GM19468 (cell line): ENCODE measurements around the gene FILIP1L.
A peak's percentile ranks its signal among the peaks of the same experiment; 100 is the strongest.
"Not testable (repeated sequence)": the region's sequence is repeated elsewhere in the genome, so short reads cannot be mapped to it uniquely, and the experiment has no call there.

Experiments used
- ATAC-seq: cut with Tn5 transposase; IDR thresholded peaks from one replicate; pipeline ENCODE4 v1.9.1; 2021; ENCODE audit warnings: mild to moderate bottlenecking, moderate library complexity, moderate number of reproducible peaks; ENCODE audit not compliant: unreplicated experiment; ENCODE audit errors: extremely low read depth

FILIP1L gene

DNA sequence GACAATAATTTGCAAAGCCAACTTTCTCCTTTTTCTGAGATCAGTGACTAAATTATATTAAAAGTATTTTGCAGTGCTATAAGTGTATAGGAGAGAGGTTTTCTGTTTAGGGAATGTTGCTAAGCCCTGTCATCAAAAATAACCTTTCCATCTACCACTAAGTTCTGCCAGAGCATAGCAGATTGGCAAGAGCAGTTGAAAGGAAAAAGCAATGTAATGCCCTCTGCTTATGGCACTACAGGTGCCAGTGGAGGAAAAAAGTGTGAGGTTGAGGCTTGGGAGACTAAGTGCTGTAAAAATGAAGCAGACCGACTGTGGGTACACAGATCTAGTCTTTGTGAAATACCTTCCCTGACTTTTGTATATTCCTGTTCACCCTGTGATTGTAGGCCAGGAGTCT, 11.5 kb downstream of the FILIP1L start:
- ATAC-seq: no peak

DNA sequence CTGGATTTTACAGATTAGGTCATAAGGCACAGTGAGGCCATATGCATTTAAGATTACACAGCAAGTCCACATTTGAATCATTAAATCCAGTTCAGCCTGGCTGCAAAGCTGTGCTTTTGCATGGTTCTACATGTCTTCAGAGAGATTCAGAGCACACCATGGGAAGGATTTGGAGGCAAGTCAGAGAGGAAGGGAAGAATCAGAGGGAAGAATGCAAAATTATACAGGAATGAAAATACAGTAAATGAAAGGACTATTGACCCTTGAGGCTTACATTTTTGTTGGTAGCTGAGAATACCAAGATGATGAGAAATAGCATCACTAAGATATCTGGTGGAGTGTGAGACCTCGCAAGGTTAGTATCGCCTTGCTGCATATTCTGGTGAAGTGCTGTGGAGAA, 13.9 kb downstream of the FILIP1L start:
- no peak for ATAC-seq

DNA sequence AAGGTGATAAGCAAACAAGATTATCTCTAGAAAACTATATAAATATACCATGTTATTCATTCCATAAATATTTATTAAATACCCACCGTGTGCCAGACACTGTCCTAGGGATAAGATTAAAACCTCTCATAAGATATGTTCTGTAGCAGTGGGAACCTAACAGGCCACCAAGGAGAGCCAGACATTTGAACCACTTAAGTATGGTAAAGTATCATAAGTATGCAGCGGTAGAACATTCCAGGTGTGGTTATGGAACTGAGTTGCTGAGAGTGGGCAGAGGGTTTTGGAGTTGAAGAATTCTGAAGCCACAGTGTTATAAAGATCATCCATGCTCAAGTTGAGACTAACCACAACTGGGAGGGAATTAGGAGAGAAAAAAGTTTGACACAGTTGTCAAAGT, 14.7 kb downstream of the FILIP1L start:
- ATAC-seq: no peak

DNA sequence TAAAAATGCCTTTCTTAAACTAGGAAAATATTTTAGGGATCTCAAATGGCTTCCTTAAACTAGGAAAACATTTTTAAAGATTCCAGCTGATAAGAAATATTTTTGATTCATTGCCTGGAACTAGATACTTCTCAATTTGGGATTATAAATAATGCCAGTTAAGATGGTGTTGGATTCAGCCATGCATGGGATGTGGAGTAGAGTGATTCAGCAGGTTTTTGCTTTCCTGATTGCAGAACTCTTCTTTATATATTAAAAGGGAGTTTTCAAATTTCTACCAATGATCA, 15.6 kb downstream of the FILIP1L start:
- ATAC-seq: no peak

DNA sequence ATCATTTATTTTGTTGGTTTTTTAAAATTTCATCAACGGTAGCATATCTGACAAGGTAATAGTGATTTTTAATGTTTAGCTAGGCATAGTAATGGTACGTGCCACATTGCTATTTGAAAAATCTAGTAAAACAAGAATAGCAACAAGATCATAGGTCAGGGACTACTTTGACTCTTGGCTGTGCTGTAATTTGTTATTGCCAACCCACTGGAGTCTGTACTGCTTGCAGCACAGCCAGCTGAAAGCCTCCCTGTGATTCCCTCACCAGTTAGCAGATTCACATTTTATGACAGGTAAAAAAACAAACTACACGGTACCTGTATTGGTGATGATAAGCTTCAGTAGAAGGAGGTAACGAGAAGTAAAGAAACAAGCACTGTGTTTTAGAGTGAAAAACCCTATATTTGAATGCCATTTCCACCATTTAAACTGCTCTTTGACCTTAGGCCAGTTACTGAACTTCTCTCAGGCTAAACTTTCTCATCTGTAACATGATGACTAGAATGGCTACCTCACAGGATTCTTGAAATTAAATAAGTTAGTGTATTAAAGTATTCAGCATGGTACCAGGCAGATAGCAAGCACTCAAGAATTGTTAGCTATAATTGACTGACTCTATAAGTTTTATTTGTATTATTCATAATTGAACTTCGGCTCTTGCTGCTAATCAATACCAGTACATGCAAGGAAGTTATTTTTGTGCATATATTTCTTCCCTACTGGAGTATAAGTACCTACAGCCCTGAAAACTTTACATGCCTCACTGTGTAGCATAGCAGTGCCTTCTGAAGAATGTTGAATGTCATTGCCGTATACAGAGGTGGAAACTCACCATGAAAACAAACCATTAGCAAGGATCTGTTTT, 16.1 kb downstream of the FILIP1L start:
- ATAC-seq: no peak

DNA sequence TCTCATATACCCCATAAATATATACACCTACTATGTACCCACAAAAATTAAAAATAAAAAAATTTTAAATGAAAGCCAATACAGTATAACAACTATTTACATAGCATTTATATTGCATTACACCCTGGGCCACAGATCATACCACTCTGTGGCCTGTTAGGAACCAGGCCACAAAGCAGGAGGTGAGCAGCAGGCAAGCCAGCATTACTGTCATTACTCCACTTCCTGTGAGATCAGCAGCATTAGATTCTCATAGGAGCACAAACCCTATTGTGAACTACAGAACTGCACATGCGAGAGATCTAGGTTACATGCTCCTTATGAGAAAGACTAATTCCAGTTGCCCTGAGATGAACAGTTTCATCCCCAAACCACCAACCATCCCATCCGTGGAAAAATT, 17.4 kb downstream of the FILIP1L start:
- no peak for ATAC-seq

DNA sequence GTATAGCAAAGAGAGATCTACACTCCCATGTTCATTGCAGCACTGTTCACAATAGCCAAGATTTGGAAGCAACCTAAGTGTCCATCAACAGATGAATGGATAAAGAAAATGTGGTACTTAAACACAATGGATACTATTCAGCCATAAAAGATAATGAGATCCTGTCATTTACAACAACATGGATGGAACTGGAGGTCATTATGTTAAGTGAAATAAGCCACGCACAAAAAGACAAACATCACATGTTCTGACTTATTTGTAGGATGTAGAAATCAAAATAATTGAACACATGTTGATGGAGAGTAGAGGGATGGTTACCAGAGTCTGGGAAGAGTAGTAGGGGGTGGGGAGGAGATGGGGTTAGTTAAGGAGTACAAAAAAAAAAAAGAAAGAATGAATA, 18.0 kb downstream of the FILIP1L start:
- ATAC-seq: not testable (repeated sequence)

DNA sequence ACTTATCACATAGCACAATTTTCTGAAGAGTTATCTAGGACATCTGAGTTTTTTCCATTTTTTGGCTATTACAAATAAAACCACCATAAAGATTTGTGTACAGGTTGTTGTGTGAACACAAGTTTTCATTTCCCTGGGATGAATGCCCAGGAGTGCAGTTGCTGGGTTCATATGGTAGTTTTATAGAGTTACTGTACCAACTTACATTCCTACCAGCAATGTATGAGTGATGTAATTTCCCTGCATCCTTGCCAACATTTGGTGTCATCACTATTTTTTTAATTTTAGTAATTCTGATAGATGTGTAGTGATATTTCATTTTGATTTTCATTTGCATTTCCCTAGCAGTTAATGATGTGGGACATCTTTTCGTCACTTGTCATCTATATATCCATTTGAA, 20.5 kb downstream of the FILIP1L start:
- no peak for ATAC-seq

DNA sequence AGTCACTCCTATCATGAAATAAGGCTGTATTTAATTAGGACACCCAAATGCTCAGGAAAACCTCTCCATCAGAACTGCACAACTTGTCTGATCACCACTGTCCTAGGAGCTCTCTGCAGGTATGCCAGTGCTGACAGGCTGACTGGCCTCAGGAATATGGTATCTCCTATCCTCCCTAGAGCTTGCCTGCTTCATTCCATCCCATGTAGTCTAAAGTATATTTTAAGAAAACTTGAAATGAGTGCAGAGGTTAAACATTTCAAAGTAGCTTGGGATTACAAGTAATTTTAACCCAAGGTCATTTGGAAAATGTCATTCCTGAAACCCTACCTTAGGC, 23.7 kb downstream of the FILIP1L start:
- ATAC-seq: no peak

DNA sequence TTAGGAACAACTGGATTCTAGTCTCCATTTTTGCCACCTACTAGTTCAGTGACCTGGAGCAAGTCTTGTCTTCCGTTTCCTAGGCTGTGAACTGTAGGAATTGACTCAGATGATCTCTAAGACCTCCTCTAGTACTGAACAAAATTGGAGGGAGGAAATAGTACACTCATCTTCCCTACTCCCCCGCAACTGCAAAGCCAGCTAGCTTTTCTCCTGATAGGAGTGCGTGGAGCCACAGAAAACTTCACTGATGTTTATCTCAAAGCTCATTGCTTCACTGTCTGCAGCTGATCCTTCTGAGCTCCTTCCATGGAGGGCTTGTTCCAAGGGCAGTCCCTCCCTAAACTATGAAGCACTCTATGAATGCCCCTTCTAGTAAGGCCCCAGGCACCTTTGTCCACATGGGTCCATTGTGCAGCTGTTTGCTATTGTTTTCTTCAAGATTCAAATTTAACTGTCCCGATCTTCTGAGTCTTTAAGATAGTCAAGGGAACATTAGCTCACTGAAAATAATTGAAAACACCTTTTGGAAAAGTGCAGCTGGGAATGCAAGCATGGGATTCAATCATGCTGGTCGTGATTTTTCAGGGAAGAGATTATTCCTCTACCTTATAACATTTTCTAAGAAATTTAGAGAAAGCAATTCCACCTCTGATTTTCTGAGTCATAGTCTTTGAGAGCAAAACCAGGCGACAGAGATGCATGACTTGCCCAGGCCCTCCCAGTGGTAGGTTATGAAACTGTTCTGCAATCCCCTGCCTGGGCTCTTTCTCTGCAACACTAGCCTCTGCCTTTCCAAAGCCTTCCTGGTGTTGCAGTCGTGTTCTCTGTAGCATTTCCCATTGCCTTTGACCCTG, 24.3 kb downstream of the FILIP1L start:
- no peak for ATAC-seq

DNA sequence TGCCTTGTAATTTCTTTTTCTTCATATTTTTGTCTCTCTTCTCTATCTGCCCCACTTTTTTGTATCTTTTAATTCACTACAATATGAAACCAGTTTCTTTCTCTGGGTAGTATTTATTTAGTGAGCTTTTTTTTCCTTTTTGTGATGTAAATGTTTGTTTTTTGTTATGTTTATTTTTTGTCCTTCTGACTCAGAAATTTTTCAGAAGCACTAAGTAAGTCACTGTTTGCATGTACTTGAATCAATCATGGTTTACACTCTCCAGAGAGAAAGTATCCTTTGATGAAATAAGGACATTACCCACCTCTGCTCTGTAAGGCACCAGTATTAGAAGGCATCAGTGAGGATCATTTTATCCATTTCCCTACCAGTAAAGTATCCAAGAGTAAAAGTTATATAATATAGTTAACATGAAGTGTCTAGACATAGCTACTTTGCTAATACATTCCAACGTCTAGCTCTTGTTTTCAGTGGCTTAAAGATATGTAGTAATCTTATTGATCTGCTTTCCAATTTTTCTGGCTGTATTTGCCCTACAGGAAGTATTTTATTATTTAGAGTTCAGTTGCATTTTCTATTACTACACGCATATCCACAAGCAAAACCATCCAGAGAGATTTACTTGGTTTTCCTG, 25.4 kb downstream of the FILIP1L start:
- ATAC-seq: no peak

DNA sequence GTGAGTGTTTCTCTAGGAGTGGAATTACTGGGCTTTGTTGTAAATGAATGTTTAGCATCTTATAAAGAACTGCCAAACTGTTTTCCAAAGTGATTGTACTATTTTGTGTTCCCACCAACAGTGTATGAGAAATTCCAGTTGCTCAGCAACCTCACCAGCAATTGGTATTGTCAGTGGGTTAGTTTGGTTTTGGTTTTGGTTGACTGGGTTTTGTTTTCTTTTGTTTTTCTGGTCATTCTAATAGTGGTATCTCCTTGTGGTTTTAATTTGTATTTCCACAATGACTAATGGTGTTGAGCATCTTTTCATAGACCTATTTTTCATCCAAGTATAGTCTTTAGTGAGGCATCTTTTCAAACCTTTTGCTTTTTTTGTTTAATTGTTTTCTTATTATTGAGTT, 27.1 kb downstream of the FILIP1L start:
- ATAC-seq: peak; percentile 86

DNA sequence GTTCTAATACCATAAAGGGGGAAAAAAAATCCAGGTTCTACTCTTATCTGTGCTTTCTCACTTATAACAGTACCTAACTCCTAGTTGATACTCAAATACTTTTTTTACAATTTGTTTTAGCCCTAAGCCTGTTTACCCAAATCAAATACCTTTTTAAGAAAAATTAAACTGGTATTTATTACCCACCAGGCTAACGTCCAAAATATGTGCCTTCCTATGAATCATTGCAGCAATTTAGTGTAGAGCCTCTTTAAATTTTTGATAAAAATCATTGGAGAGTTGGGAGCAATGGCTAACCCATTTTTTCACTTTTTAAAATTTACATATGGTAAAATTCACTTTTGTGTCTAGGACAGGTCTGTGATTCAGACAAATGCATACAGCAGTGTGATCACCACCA, 27.9 kb downstream of the FILIP1L start:
- ATAC-seq: no peak

DNA sequence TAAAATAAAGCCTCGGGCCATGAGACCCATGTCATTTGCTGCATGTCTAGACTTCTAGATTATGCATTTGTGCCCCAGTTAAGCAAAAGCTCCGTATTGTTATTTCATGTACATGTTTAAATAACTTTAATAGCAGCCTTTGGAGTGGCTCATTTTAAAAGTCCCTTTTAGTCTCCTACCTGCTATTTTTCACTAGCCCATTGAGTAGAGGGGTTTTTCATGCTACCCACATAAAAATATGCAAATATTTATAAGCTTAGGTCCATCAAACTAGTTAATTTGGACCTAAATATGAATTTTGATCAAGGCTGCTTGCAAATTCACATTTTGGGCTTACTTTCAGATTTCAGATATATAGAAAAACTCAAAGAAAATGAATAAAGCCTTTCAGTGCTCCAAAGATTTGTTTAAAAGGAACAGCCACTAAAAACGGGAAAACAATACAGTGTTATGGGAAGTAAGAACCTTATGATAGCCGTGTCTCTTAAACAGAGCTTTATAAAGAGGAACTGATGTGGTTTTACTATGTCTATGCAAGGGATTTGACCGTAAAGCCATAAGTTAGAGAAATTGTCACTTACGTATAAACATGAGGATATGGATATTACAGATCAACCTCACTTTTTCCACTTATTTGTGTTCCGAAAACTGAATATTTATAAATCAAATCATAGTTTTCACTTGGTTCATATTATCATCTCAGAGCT, 30.0 kb downstream of the FILIP1L start:
- ATAC-seq: no peak

DNA sequence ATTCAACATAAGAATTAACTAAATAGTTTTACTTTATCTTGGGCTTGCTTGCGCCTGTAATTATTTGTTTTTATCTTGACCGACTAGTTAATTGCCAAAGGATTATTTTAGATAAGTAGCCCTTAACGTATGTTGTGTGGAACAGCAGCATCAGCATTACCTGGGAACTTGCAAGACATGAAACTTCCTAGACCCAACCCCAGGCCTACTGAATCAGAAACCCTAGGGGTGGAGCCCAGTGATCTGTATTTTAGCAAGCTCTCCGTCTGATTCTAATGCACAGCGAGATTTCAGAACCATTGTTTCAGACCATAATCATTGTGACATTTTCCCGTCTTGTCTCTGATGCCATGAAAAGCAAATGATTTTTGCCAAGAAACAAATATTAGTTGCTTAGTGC, 31.1 kb downstream of the FILIP1L start:
- no peak for ATAC-seq

DNA sequence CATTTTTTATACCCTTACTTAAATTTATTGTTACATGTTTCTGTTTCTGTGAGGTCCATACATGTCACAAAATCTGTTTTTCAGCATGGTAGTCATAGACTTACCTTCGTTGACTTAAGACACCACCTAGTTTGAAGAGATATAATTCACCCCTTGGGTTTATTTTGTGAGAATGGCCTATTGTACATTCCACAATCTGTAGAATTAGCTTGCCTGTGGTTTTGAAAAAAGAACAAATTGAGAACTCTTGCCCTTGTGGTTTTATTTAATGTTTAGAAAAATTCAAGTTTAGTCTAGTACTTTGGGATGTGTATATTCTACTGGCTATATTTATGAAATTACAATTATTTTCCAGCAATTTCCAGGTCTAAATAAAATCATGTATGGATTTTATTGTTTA, 31.6 kb downstream of the FILIP1L start:
- no peak for ATAC-seq

DNA sequence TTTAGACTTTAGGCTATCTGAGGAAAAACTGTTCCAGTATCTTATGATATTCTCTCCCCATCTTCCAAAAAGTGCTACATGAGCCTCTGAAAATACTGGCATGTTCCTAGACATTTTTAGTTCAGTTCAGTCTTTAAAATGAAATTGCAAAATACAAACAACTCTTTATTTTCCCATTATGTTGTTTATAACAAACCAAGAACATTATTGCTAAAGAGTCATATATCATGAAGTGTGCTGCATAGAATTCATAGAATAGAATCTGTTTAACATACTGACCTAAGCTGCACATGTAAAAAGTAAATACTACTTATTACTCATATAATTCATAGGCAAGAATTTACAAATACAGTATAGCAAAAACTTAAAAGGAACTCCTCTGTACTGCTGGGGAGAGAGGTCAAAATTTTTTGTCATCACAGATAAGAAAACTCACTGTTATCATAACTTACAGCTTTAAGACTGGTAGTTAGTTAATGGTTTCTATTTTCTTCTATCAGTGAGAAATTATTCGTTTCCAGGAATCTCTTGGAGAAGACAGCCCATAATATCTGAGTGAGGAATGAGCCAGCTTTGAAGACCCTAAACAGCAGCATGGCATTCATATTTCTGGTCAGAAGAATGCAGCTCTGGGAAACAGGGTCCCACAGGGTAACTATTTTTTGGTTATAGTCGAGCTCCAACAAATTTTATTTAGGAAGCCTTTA, 32.2 kb downstream of the FILIP1L start:
- no peak for ATAC-seq

DNA sequence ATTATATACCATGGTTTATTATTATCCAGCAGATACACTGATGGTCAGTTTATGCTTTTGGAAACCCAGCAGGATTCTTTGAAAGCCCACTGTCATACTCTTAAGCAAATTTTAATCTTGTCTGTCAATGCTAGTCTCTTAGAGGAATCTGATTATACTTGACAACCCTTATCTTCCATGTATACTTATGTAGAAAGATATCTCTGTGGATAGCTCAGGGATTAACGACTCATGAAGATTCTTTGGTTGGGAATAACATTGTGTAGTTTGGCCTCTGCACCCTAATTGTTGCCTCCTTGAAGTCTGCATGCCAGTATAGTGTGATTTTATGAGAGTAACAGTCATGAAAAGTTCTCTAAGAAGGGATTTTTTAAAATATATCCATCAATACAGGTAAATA, 33.0 kb downstream of the FILIP1L start:
- ATAC-seq: no peak

DNA sequence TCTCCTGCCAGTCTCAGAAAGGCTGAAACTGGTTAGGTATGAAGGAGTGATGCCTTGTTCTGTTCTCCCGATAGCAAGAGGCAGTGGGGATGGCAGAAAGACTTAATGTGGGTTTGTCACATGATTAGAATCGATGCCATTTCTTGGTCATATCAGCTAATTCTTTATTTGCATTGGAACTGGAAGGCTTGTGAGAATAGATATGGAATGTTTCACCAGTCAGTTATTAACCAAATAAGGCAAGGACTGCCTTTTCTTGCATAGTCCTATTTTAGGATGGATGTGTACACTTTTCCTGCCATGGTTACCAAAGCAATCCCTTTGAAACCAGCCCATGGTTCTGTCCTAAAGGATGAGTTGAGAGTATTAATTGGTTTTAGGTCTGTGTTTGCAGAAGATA, 33.7 kb downstream of the FILIP1L start:
- no peak for ATAC-seq

DNA sequence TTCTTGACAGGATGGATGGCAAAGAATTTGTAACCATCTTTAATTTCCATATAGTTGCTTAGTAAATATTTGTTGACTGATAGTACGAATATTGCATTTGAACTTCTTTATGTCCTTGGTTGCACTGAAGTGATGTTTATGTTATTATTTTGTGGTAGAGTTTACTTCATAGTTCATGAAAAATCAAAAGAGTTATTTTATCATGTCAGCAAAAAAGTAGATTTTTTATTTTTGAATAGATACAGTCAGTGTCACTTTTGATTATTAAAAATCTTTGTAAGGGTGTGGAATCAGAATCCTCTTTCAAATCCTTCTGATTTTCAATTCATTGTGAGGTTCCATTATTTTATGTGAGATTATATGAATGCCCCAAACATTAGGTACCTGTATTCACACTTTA, 35.0 kb downstream of the FILIP1L start:
- no peak for ATAC-seq
